ENCODE data around the gene IER5. TPM values are rescaled to one million over a fixed set of nuclear protein-coding genes. Genes with fewer than 3 reads are reported as not detected.
A peak's percentile ranks its signal among the peaks of the same experiment; 100 is the strongest.

The IER5 gene
- total and polyA plus RNA-seq, 9 of the 15 experiments (the other 6 are each of a cell fraction or from before 2014, with no cell fraction given) = 2.4 to 32.1 (median 12.0) TPM

DNA sequence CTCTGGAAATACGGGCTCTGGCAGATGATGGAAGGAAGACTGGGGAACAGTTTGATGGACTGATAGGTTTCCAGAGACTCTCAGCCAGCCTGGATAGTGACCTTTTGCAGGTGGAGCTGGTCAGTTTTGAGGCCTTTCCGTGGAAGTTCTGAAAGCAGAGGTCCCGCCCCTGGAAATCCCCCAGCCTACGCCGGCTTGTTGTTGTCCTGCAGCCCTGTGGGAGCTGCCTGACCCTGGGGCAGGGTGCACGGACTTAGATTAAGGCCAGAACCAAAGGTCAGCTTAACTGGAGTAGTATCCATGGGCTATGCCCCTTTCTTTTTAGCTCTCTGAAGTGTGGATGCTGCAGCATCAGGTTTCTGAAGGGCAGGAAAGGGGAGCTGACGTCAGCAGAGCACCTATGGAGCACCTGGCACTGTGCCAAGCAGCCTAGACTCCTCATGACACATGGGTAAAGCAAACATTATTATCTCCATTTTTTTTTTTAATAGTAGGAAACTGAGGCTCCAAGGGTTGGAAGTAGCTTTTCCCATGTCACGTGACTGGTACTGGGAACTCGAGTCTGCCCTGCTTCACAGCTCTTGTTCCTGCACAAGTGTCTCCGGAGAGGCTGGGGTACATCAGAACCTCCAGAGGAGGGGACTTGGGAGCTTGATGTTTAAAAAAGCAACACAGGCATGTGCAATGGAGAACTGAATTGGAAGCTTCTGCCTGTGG lies 38.5 kb downstream of the IER5 start (continued):
- TF ChIP-seq ARNT (IDR thresholded peaks at IDR 0.05) (no peak), RAD21 (CRISPR knock-in tag; conservative IDR thresholded peaks at IDR 0.05 in 1 of 2, IDR thresholded peaks at IDR 0.05 in 1 of 2) (peak in 1 of 2 experiments; percentile 24; a peak in 2 of 4 replicates), RB1 (IDR thresholded peaks at IDR 0.05; ENCODE audit: low read depth) (peak; percentile 74; the same call in 1 of the 2 replicates), DNMT1 (IDR thresholded peaks at IDR 0.05) (no peak), BHLHE40 (IDR thresholded peaks at IDR 0.05; ENCODE audit: low read length) (0 out of 2 replicates have a peak, but pooled peaks have one; percentile 29), ID3 (CRISPR knock-in tag; IDR thresholded peaks at IDR 0.05) (no peak), ID3 (tag; IDR thresholded peaks at IDR 0.05) (0 out of 2 replicates have a peak, but pooled peaks have one; percentile 30), ZFP1 (CRISPR knock-in tag; IDR thresholded peaks at IDR 0.05) (no peak), PHF20 (IDR thresholded peaks at IDR 0.05; ENCODE audit: partially characterized antibody) (no peak), NEUROD1 (IDR thresholded peaks at IDR 0.05; ENCODE audit: borderline replicate concordance, low read depth, low read length, partially characterized antibody) (no peak), EGR1 (conservative IDR thresholded peaks at IDR 0.05) (peak; percentile 33), EZH2 (IDR thresholded peaks at IDR 0.05; ENCODE audit: borderline replicate concordance, low read depth, low read length) (no peak), ZNF140 (CRISPR knock-in tag; IDR thresholded peaks at IDR 0.05) (no peak), HBP1 (CRISPR knock-in tag; IDR thresholded peaks at IDR 0.05) (no peak), ZFX (CRISPR knock-in tag; IDR thresholded peaks at IDR 0.05) (peak; percentile 30; the same call in 1 of the 2 replicates), NR2C2 (CRISPR knock-in tag; IDR thresholded peaks at IDR 0.05) (no peak), NR2C2 (tag; IDR thresholded peaks at IDR 0.05) (peak; percentile 42; the same call in 1 of the 2 replicates), ZBTB17 (CRISPR knock-in tag; IDR thresholded peaks at IDR 0.05) (no peak), SAFB2 (IDR thresholded peaks at IDR 0.05; ENCODE audit: borderline replicate concordance, low read depth, low read length, severe bottlenecking) (no peak), MBD1 (CRISPR knock-in tag; IDR thresholded peaks at IDR 0.05) (no peak), GATAD2B (IDR thresholded peaks at IDR 0.05; ENCODE audit: borderline replicate concordance) (no peak), MCM7 (IDR thresholded peaks at IDR 0.05) (no peak)
- TF ChIP-seq, protein P1, sequence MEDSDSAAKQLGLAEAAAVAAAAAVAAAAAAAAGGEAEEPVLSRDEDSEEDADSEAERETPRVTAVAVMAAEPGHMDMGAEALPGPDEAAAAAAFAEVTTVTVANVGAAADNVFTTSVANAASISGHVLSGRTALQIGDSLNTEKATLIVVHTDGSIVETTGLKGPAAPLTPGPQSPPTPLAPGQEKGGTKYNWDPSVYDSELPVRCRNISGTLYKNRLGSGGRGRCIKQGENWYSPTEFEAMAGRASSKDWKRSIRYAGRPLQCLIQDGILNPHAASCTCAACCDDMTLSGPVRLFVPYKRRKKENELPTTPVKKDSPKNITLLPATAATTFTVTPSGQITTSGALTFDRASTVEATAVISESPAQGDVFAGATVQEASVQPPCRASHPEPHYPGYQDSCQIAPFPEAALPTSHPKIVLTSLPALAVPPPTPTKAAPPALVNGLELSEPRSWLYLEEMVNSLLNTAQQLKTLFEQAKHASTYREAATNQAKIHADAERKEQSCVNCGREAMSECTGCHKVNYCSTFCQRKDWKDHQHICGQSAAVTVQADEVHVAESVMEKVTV (CRISPR knock-in tag; IDR thresholded peaks at IDR 0.05) = no peak
- TF ChIP-seq, protein P2, sequence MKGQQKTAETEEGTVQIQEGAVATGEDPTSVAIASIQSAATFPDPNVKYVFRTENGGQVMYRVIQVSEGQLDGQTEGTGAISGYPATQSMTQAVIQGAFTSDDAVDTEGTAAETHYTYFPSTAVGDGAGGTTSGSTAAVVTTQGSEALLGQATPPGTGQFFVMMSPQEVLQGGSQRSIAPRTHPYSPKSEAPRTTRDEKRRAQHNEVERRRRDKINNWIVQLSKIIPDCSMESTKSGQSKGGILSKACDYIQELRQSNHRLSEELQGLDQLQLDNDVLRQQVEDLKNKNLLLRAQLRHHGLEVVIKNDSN (CRISPR knock-in tag; IDR thresholded peaks at IDR 0.05) = peak; percentile 62
